GM19240 (cell line): ENCODE data around the gene USP13.
A peak's percentile ranks its signal among the peaks of the same experiment; 100 is the strongest.
"Not testable (repeated sequence)": the region's sequence is repeated elsewhere in the genome, so short reads cannot be mapped to it uniquely, and the experiment has no call there.

Experiments used
- DNase-seq: peaks from one replicate; pipeline ENCODE4 v3.0.0; 2011; ENCODE audit warnings: low spot score; ENCODE audit not compliant: insufficient read length

USP13 gene

GRCh38 chr3:179652447-179653095, at the start of gene USP13:
TSS of gene USP13 (plus strand) at chr3:179653040. CDS start at chr3:179653226, 186 bp downstream.
- peak; percentile 32 for DNase-seq

- no peak for DNase-seq
Observed at GRCh38 chr3:179603321-179603720, 49.5 kb upstream of the USP13 start.

- no peak for DNase-seq
Observed at GRCh38 chr3:179603831-179604230, 49.0 kb upstream of the USP13 start.

- DNase-seq: peak; percentile 71
Observed at GRCh38 chr3:179604321-179605078, 48.3 kb upstream of the USP13 start, which contains the start of the genes MRPL47 and NDUFB5. TSS of gene MRPL47 (minus strand) at chr3:179604638. CDS start at chr3:179604624, 14 bp downstream. TSS of gene NDUFB5 (plus strand) at chr3:179604794. CDS start at chr3:179604816, 22 bp downstream.

- DNase-seq: no peak
Observed at GRCh38 chr3:179606534-179607085, 46.2 kb upstream of the USP13 start.

- DNase-seq: no peak
Observed at GRCh38 chr3:179608931-179609720, 43.7 kb upstream of the USP13 start.

- DNase-seq: no peak
Observed at GRCh38 chr3:179610066-179610465, 42.8 kb upstream of the USP13 start.

GRCh38 chr3:179613807-179614206, 39.0 kb upstream of the USP13 start:
- DNase-seq: no peak

- no peak for DNase-seq
Observed at GRCh38 chr3:179615458-179616173, 37.2 kb upstream of the USP13 start.

GRCh38 chr3:179622023-179622422, 30.8 kb upstream of the USP13 start:
- DNase-seq: no peak

GRCh38 chr3:179624451-179624850, 28.4 kb upstream of the USP13 start:
- DNase-seq: no peak

GRCh38 chr3:179630753-179631451, 21.9 kb upstream of the USP13 start:
- DNase-seq: no peak

GRCh38 chr3:179640469-179640868, 12.4 kb upstream of the USP13 start:
- no peak for DNase-seq

GRCh38 chr3:179642871-179643270, 10.0 kb upstream of the USP13 start:
- no peak for DNase-seq

- DNase-seq: not testable (repeated sequence)
Observed at GRCh38 chr3:179643837-179644236, 9.0 kb upstream of the USP13 start.

GRCh38 chr3:179646177-179646576, 6.7 kb upstream of the USP13 start:
- DNase-seq: no peak

- DNase-seq: no peak
Observed at GRCh38 chr3:179651687-179652446, 973 bp upstream of the USP13 start.

- DNase-seq: peak; percentile 24
Observed at GRCh38 chr3:179653096-179653797, 407 bp downstream of the USP13 start.

GRCh38 chr3:179655236-179655635, 2.4 kb downstream of the USP13 start:
- DNase-seq: no peak
